NCI-H187 (cell line): Measurements from ENCODE around the gene OLFML1.

Experiments
- DNase-seq, 2 experiments: peaks; one replicate each; lab custom pipeline; 2025; lab: John Stamatoyannopoulos, UW

The OLFML1 gene

GRCh38 chr11:7480113-7480512 is 5.2 kb upstream of the OLFML1 start:
- no peak for DNase-seq

DNA sequence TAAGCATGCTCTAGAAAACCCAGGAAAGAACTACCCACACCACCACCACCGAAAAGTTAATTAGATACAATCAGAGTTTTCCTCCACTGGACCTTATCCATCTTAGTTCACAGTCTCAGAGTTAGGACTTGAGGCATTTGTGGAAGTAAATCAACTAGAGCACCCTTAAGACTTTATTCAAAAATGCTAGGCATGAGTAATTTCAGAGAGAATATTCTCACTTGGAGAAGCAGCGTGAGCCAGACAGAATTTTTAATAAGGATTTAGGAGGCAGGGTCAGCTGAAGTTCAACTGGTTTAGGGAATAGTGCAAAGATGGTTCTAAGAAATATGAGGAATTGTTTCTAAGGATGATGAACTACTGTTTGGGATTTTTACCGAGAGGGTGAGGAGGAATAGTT is 1.2 kb upstream of the OLFML1 start:
- DNase-seq, result no peak

- no peak for DNase-seq
These were observed 661 bp upstream of the OLFML1 start for GRCh38 chr11:7484645-7485044.

GRCh38 chr11:7486098-7486780 is 933 bp downstream of the OLFML1 start:
- no peak for DNase-seq

- DNase-seq, result no peak
These were observed 1.5 kb downstream of the OLFML1 start for GRCh38 chr11:7486781-7487140.

GRCh38 chr11:7487360-7487759 is 2.1 kb downstream of the OLFML1 start:
- no peak for DNase-seq

DNA sequence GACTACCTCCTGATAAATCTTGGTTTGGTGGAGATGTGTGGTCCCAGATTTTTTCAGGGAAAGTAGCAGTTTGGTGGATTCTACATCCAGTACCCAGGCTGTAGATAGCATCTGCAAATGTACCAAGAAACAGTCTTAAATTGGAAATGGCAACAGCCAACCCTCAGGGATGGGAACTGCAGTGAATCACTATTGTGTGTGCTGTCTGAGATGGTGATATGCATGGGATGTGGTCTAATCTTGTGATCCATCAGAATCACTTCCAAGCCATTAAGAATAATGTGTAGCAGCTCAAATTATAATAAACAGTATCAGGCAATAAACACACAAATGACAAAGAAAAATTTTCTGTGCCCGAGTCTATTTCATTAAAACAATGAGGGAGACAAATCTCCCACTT is 3.4 kb downstream of the OLFML1 start:
- no peak for DNase-seq

DNA sequence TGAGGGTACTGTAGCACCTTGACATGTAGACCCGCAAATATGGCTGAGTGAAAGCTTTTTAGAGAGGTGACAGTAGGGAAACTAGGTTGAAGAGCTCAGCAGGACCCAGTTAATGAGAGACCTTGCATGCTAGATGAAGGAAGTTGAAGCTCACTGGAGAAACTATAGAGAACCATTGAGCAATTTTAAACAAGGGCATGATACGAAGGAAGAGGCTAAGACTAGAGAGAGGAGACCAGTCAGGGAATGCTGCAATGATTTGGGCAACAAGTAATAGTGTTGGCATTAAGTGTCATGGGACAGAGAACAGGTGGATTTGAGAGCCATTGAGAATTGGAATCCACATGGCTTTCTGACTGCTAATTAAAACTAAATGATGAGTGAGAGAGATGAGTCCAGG is 4.1 kb downstream of the OLFML1 start:
- DNase-seq, result no peak

GRCh38 chr11:7490054-7490453 is 4.7 kb downstream of the OLFML1 start:
- no peak for DNase-seq

DNA sequence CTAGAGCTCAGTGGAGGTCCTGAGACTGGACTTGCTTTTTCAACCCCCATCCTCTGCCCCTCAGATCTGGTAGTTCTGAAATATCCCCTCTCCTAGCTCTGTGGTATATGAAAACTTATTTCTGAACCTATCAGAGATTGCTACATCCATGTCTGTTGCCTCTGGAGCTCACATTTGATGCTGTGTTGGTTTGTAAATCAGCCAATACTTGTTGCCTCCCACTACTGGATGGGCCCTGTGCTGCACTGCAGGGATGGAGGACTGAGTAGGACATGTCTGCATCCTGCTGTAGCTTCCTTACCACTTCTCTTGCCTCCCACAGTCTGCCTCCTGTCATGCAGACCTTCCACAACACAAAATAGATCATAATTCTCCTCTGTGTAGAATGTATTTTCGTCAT is 5.2 kb downstream of the OLFML1 start:
- no peak for DNase-seq

DNA sequence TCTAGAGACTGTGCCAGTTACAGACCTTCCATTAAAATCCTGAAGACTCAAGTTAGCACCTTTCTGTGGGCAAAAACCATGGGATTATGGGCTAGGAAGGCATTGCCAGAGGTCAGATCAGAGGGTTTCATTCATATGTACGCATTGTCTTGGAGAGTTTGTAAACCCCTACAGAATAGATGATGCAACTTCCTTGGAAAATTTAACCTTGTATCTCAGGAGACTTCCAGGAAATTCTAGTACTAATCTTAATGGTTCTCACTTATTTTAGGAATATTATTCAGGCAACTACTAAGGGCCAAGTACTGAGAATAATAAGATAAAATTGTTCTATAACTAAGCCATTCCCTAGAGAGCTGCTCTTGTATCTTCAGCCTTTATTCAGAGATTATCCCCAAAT is 6.9 kb downstream of the OLFML1 start:
- no peak for DNase-seq

- no peak for DNase-seq
These were observed 8.4 kb downstream of the OLFML1 start for GRCh38 chr11:7493670-7494069.

- DNase-seq, result no peak
These were observed 8.9 kb downstream of the OLFML1 start for GRCh38 chr11:7494086-7494745.

DNA sequence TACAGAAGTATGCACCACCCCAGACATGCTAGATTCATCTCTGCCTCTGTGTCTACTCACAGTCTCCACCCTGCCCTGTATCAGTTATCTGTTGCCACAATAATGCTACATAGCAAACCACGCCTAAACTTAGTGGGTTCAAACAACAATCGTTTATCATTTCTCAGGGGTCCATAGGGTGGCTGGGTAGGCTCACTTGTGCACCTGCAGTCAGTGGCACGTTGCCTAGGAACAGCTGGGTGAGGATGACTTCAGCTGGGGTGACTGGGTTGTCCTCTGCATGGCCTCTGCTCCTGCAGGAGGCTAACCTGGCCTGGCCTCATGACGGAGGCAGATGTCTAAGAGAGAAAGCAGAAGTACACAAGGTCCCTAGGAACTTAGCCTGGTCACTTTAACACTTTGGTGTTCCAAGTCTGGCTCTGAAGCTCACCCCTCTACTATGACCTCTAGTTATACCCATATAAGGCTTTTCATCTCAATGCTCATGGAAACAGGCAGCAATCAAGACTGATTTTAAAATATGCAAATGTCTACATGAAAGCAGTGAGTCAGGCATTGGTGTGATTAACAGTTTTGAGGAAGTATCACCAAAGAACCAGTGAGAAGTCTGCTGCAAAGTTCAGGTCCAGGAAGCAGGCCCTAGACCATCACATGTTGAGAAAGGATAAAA is 10.7 kb downstream of the OLFML1 start:
- DNase-seq, result no peak

DNA sequence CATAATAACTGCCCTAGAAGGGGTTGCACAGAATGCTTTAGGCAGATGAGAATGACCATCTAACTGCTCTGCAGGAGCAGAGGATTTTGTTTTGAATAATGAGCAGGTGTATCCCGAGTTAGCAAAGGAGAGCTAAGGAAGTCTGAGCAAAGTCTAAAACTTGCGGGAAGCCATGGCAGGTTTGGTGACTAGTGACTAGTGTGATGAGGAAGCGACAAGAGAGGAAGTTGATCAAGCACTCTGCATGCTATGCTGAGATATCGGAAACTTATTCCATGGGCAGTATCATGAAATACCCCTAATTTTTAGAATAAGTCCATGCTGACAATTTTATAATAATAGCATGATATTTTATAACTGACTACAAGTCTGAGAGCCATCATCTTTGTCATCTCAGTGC is 12.9 kb downstream of the OLFML1 start:
- DNase-seq, result no peak

DNA sequence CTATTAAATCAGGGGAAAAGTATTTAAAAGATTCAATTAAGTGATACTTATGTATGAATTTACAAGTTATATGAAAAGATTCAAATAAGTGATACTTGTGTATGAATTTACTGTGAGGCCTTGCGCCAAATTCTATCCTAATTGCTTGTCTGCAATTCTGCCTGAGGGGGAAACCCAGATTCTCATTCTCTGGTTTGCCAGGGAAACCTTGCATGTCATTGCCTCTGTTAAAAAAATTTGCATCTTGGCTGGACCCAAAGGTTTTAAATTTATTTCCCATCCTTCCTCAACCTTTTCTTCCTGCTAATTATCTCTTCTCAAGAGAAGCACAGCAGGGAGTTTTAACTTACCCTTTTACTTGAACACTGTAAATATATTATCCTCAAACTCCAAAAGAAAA is 13.8 kb downstream of the OLFML1 start:
- no peak for DNase-seq

DNA sequence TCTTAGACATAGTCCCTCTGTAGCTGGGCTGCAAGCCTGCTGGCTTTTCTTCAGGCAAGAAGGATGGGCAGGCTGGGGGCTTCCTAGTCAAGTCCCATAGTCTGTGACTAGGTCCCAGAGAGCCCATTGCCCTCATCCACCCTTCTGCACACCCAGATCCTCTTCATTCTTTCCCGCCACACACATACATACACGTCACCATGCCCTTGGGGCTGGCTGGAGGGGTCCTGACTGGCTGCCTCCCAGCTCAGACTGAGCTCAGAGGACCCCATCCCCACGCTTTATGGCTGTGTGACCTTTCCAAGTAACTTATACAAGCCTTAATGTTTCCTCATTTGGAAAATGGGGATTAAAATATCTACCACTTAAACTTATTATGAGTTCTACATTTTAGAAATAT is 14.9 kb downstream of the OLFML1 start:
- DNase-seq, result no peak

GRCh38 chr11:7501251-7501650 is 15.9 kb downstream of the OLFML1 start:
- DNase-seq, result no peak

GRCh38 chr11:7501894-7502293 is 16.6 kb downstream of the OLFML1 start:
- no peak for DNase-seq

GRCh38 chr11:7506243-7506642 is 20.9 kb downstream of the OLFML1 start:
- DNase-seq, result no peak

- no peak for DNase-seq
These were observed 22.8 kb downstream of the OLFML1 start for GRCh38 chr11:7508087-7508486.

DNA sequence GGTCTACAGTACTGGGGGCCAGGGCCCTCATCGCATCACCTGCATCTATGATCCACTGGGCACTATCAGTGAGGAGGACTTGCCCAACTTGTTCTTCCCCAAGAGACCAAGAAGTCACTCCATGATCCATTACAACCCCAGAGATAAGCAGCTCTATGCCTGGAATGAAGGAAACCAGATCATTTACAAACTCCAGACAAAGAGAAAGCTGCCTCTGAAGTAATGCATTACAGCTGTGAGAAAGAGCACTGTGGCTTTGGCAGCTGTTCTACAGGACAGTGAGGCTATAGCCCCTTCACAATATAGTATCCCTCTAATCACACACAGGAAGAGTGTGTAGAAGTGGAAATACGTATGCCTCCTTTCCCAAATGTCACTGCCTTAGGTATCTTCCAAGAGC is 24.7 kb downstream of the OLFML1 start:
- no peak for DNase-seq

DNA sequence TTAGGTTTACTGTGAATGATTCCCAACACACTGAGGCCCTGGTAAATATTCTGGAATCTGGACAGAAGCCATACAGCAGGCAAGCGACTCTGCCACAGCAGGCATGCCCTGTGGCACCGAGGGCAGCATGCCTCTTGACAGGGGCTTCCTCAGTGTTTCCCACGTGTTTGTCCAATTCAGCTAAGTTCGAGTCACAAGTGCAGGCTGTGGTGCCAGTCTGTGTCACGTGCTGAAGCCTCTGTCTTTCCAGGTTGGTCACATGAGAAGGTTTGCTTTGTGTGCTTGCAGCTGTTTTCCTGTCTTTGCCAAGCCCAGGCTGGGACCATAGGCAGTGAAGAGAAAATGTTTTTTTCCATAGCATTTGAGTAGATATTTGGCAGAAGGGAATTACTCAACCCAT is 26.1 kb downstream of the OLFML1 start:
- DNase-seq, result no peak
